Measurements from ENCODE around the gene SMC1B. TPM values are rescaled to one million over a fixed set of nuclear protein-coding genes. Genes with fewer than 3 reads are reported as not detected.

Gene SMC1B
- total RNA-seq, 2 experiments from 2014 or later = 0.08 TPM; not detected in 1

- H4K20me1 ChIP-seq (ENCODE audit: insufficient read depth, low read length) = no peaks in the 10 kb centered on the region
- H3K36me3 ChIP-seq (ENCODE audit: insufficient read depth, low read length) = no peaks in the 10 kb centered on the region
- no peak for TF ChIP-seq CTCF (conservative IDR thresholded peaks at IDR 0.05; ENCODE audit: low read length)
- TF ChIP-seq EZH2phosphoT487 (IDR thresholded peaks at IDR 0.05; ENCODE audit: borderline replicate concordance, low read depth, low read length) = no peak
- no peak for DNase-seq (ENCODE audit: low spot score)
- no peak overlapping the region for H3K27ac ChIP-seq (ENCODE audit: low read depth, low read length, poor library complexity, severe bottlenecking)
- no peaks in the 10 kb centered on the region for H3K9me3 ChIP-seq (ENCODE audit: low read length)
- CTCF ChIA-PET (ENCODE audit: unreplicated experiment) = no interaction called here
- no peak overlapping the region for H2AFZ ChIP-seq (ENCODE audit: low read length)
- intact Hi-C loops (cut with micrococcal nuclease; ENCODE audit: unreplicated experiment) = no loop called here
- POLR2A ChIA-PET = no interaction called here
- BruUV-seq (replicated peaks) = no TSS peak
- H3K4me3 ChIP-seq (ENCODE audit: low read depth, low read length, poor library complexity, severe bottlenecking) = no peak overlapping the region
- H3K9me2 ChIP-seq (ENCODE audit: insufficient read depth, low read length) = no peaks in the 10 kb centered on the region
- no peaks in the 10 kb centered on the region for H3K4me1 ChIP-seq (ENCODE audit: insufficient read depth, low read length, poor library complexity, severe bottlenecking)
- H3K4me2 ChIP-seq (ENCODE audit: low read length) = no peak overlapping the region
- no peaks in the 10 kb centered on the region for H3K79me2 ChIP-seq (ENCODE audit: insufficient read depth, low read depth, low read length)
These were observed 5.6 kb downstream of the SMC1B start for GRCh38 chr22:45407793-45408192.

GRCh38 chr22:45402466-45402985 is 10.9 kb downstream of the SMC1B start:
- DNase-seq (ENCODE audit: low spot score) = no peak
- ChIA-PET CTCF (ENCODE audit: unreplicated experiment) (no interaction called here), POLR2A (no interaction called here)
- Histone ChIP-seq H3K9me2 (ENCODE audit: insufficient read depth, low read length) (no peaks in the 10 kb centered on the region), H2AFZ (ENCODE audit: low read length) (no peak overlapping the region), H3K4me1 (ENCODE audit: insufficient read depth, low read length, poor library complexity, severe bottlenecking) (no peaks in the 10 kb centered on the region), H3K9me3 (ENCODE audit: low read length) (0 out of 2 replicates have a peak, but pooled peaks cover 5% of the 10 kb centered on the region), H3K79me2 (ENCODE audit: insufficient read depth, low read depth, low read length) (no peaks in the 10 kb centered on the region), H4K20me1 (ENCODE audit: insufficient read depth, low read length) (no peaks in the 10 kb centered on the region), H3K4me2 (ENCODE audit: low read length) (no peak overlapping the region), H3K27ac (ENCODE audit: low read depth, low read length, poor library complexity, severe bottlenecking) (no peak overlapping the region), H3K36me3 (ENCODE audit: insufficient read depth, low read length) (no peaks in the 10 kb centered on the region), H3K4me3 (ENCODE audit: low read depth, low read length, poor library complexity, severe bottlenecking) (no peak overlapping the region)
- intact Hi-C loops (cut with micrococcal nuclease; ENCODE audit: unreplicated experiment) = no loop called here
- TF ChIP-seq EZH2phosphoT487 (IDR thresholded peaks at IDR 0.05; ENCODE audit: borderline replicate concordance, low read depth, low read length) (no peak), CTCF (conservative IDR thresholded peaks at IDR 0.05; ENCODE audit: low read length) (no peak)
- no TSS peak for BruUV-seq (replicated peaks)

- ChIA-PET POLR2A (interaction anchor here (0.7 kb wide), 1 partner anchor 87 kb away, joined by 3 read pairs; no protein-coding TSS in a partner anchor), CTCF (ENCODE audit: unreplicated experiment) (no interaction called here)
- no peak overlapping the region for H3K4me3 ChIP-seq (ENCODE audit: low read depth, low read length, poor library complexity, severe bottlenecking)
- no TSS peak for BruUV-seq (replicated peaks)
- H3K36me3 ChIP-seq (ENCODE audit: insufficient read depth, low read length) = no peaks in the 10 kb centered on the region
- intact Hi-C loops (cut with micrococcal nuclease; ENCODE audit: unreplicated experiment) = no loop called here
- TF ChIP-seq EZH2phosphoT487 (IDR thresholded peaks at IDR 0.05; ENCODE audit: borderline replicate concordance, low read depth, low read length) (no peak), CTCF (conservative IDR thresholded peaks at IDR 0.05; ENCODE audit: low read length) (no peak)
- no peaks in the 10 kb centered on the region for H4K20me1 ChIP-seq (ENCODE audit: insufficient read depth, low read length)
- H3K9me3 ChIP-seq (ENCODE audit: low read length) = 0 out of 2 replicates have a peak, but pooled peaks cover 6% of the 10 kb centered on the region
- H3K9me2 ChIP-seq (ENCODE audit: insufficient read depth, low read length) = no peaks in the 10 kb centered on the region
- H3K79me2 ChIP-seq (ENCODE audit: insufficient read depth, low read depth, low read length) = no peaks in the 10 kb centered on the region
- H2AFZ ChIP-seq (ENCODE audit: low read length) = no peak overlapping the region
- no peaks in the 10 kb centered on the region for H3K4me1 ChIP-seq (ENCODE audit: insufficient read depth, low read length, poor library complexity, severe bottlenecking)
- DNase-seq (ENCODE audit: low spot score) = no peak
- no peak overlapping the region for H3K27ac ChIP-seq (ENCODE audit: low read depth, low read length, poor library complexity, severe bottlenecking)
- H3K4me2 ChIP-seq (ENCODE audit: low read length) = no peak overlapping the region
These were observed 13.5 kb downstream of the SMC1B start for GRCh38 chr22:45399712-45400445.
